ENCODE data around the gene RAPGEF3.

The RAPGEF3 gene

GRCh38 chr12:47785887-47786661 lies 27.4 kb upstream of the RAPGEF3 start:
- H3K4me3 ChIP-seq (ENCODE audit: control insufficient read depth, low read depth, low read length) = no peak overlapping the region
- TF ChIP-seq, protein P1, sequence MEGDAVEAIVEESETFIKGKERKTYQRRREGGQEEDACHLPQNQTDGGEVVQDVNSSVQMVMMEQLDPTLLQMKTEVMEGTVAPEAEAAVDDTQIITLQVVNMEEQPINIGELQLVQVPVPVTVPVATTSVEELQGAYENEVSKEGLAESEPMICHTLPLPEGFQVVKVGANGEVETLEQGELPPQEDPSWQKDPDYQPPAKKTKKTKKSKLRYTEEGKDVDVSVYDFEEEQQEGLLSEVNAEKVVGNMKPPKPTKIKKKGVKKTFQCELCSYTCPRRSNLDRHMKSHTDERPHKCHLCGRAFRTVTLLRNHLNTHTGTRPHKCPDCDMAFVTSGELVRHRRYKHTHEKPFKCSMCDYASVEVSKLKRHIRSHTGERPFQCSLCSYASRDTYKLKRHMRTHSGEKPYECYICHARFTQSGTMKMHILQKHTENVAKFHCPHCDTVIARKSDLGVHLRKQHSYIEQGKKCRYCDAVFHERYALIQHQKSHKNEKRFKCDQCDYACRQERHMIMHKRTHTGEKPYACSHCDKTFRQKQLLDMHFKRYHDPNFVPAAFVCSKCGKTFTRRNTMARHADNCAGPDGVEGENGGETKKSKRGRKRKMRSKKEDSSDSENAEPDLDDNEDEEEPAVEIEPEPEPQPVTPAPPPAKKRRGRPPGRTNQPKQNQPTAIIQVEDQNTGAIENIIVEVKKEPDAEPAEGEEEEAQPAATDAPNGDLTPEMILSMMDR (IDR thresholded peaks at IDR 0.05; ENCODE audit: control insufficient read depth, insufficient read depth, low read depth, low read length, missing control alignments) = no peak
- DNase-seq (ENCODE audit: low read depth) = no peak

GRCh38 chr12:47785036-47785886 lies 26.6 kb upstream of the RAPGEF3 start:
- TF ChIP-seq, protein P1 (IDR thresholded peaks at IDR 0.05; ENCODE audit: control insufficient read depth, insufficient read depth, low read depth, low read length, missing control alignments) = no peak
- H3K4me3 ChIP-seq (ENCODE audit: control insufficient read depth, low read depth, low read length) = no peak overlapping the region
- DNase-seq (ENCODE audit: low read depth) = no peak

- DNase-seq (ENCODE audit: low read depth) = no peak
- no peak overlapping the region for H3K4me3 ChIP-seq (ENCODE audit: control insufficient read depth, low read depth, low read length)
- TF ChIP-seq, protein P1 (IDR thresholded peaks at IDR 0.05; ENCODE audit: control insufficient read depth, insufficient read depth, low read depth, low read length, missing control alignments) = no peak
Measured at GRCh38 chr12:47783821-47784819, 25.4 kb upstream of the RAPGEF3 start.

DNA sequence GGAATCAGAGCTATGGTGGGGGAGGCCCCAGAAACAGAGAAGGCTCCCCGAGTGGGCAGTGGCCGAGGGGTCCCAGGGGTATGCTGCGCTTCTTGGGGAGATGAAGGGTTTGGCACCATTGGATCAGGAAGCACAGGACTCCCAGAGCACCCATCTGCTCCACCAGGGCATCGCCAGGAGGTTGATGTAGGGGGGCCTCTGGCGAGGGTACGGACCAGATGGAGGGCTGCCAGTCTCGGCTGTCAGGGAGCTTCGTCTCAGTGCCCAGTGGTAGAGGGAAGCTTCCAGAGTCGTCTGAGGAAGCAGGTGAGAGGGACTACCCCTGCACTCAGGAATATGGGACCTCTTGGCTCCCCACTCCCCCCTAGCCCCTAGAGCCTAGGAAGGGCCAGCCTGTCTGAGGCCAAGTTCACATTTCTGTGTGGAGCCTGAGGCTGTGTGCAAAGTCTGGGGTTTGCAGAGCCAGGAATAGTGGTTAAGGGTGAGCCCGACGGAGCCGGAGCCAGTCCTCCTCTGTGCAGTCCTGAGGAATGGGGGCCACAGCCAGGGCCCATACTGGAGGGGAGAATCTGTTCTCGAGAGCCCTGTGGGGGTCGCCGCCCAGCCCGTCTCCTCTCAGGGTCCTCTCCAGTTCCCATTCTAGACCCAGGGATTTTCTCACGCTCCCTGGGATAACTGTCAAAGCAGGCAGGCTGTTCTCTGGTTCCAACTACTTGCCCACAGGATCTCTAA lies 24.5 kb upstream of the RAPGEF3 start:
- no peak for DNase-seq (ENCODE audit: low read depth)
- H3K4me3 ChIP-seq (ENCODE audit: control insufficient read depth, low read depth, low read length) = no peak overlapping the region
- TF ChIP-seq, protein P1 (IDR thresholded peaks at IDR 0.05; ENCODE audit: control insufficient read depth, insufficient read depth, low read depth, low read length, missing control alignments) = no peak

DNA sequence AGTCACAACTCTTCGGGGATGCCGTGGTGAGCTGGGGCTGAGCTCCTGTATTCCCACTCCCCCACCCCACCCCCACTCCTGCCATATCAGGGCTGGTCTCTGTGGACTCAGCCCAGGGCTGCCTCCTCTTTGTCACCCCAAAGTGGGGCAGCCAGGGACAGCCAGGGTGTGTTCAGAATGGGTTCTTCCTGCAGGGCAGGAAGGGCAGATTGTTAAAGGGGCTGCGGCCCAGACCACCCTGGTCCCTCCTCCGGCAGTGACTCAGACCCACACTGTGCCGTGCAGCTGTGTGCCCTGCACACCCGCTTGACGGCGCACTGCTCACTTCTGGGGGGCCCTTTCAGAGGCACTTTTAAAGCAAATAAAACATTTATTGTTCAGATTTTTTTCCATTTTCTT lies 23.7 kb upstream of the RAPGEF3 start:
- H3K4me3 ChIP-seq (ENCODE audit: control insufficient read depth, low read depth, low read length) = no peak overlapping the region
- no peak for DNase-seq (ENCODE audit: low read depth)
- TF ChIP-seq, protein P1 (IDR thresholded peaks at IDR 0.05; ENCODE audit: control insufficient read depth, insufficient read depth, low read depth, low read length, missing control alignments) = no peak
